KBM-7 (cell line): ENCODE measurements around the gene PRAMEF13.
"Not testable (repeated sequence)": the region's sequence is repeated elsewhere in the genome, so short reads cannot be mapped to it uniquely, and the experiment has no call there.

Experiments
- DNase-seq: peaks from one replicate; pipeline ENCODE4 v3.0.0-alpha.2; 2015
- in situ Hi-C: fragments of 300-500 bp; cut with MboI; formaldehyde crosslinking; loops from 2 replicates; pipeline ENCODE4 v1.14.3; 2020; ENCODE audit warnings: low sequenced_read_pairs, low pct_unique_long_range_greater_than_20kb, mixed read lengths

PRAMEF13 gene

GRCh38 chr1:13201309-13201708 lies at the start of gene PRAMEF13:
TSS of gene PRAMEF13 (minus strand) at chr1:13201409. CDS start at chr1:13199589, 1,820 bp downstream.
- in situ Hi-C loops, DNase-seq: not testable (repeated sequence)

GRCh38 chr1:13247122-13247521 lies 45.9 kb upstream of the PRAMEF13 start:
- in situ Hi-C loops, DNase-seq: not testable (repeated sequence)

DNA sequence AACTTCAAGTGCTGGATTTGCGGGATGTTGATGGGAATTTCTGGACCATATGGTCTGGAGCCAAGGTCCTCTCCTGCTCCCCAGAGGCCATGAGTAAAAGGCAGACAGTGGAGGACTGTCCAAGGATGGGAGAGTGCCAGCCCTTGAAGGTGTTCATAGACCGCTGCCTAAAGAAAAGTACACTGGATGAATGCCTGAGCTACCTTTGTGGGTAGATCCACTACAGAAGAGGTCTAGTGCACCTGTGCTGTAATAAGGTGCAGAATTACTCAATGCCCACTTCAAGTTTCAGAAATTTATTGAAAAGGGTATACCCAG lies 45.3 kb upstream of the PRAMEF13 start:
- DNase-seq, in situ Hi-C loops: not testable (repeated sequence)

DNA sequence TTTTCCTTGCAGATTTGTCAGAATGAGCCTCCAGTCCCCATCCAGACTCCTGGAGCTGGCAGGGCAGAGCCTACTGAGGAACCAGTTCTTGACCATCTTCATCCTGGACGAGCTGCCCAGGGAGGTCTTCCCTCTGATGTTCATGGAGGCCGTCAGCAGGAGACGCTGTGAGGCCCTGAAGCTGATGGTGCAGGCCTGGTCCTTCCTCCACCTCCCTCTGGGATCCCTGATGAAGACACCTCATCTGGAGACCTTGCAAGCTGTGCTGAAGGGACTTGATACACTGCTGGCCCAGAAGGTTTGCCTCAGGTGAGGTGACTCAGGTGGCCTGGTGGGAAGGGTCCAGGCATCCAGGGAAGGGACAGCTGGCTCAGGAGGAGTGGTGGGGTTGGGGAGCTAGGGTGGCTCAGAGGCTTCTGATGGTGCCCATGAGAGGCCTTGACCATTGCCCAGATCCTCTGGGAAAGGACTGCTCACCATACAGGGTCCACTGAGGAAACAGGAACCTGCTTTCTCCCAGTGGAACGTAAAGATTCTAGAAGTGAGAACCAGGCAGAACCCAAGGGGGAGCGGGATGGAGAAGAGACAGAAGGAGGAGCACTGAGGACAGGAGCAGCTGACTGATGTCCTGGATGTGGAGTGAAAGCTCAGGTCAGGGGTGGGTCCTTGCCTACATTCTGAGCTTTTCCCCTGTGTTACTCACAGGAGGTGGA lies 44.8 kb upstream of the PRAMEF13 start:
- DNase-seq, in situ Hi-C loops: not testable (repeated sequence)

GRCh38 chr1:13243536-13244263 lies 42.5 kb upstream of the PRAMEF13 start:
- in situ Hi-C loops, DNase-seq: not testable (repeated sequence)

- in situ Hi-C loops = not testable (repeated sequence)
These were observed 38.4 kb upstream of the PRAMEF13 start for GRCh38 chr1:13239633-13240032.

DNA sequence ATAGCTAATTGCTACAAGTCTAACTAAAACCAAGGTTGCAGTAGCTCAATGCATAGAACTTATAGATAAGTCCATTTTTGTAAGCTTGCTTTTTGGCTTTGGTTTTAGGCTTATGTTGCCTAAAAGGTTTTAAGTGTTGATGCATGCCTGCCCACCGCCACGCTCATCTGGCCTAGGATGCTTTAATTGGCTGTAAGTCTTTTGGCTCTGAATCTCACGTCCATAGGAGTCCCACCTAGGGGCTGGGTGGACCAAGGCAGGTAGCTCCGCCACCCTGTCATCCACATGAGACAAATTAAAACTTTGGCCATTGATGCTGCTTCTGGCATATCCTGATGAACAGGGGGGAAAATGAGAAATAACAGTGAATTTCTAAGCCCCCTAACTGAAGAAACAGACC lies 36.4 kb upstream of the PRAMEF13 start:
- in situ Hi-C loops, DNase-seq: not testable (repeated sequence)

More at GRCh38 chr1:13239633-13240032, 38.4 kb upstream of the PRAMEF13 start:
- DNase-seq = not testable (repeated sequence)

DNA sequence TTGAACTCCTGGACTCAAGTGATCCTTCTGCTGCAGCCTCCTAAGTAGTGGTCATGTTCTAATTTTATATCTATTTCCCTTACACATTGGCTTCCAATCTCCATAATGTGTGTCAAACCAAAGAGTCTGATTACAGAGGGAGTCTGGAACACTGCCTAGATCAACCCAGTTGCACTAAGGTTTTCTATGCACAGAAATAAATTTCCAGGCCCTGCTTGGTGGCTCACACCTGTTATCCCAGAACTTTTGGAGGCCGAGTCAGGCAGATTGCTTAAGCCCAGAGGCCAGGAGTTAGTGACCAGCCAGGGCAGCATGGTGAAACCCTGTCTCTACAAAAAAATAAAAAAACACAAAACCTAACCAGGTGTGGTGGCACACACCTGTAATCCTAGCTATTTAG lies 32.8 kb upstream of the PRAMEF13 start:
- DNase-seq, in situ Hi-C loops: not testable (repeated sequence)

GRCh38 chr1:13232056-13232455 lies 30.8 kb upstream of the PRAMEF13 start:
- DNase-seq, in situ Hi-C loops: not testable (repeated sequence)

- in situ Hi-C loops, DNase-seq: not testable (repeated sequence)
These were observed 30.0 kb upstream of the PRAMEF13 start for GRCh38 chr1:13231061-13231750.

- in situ Hi-C loops = not testable (repeated sequence)
These were observed 29.4 kb upstream of the PRAMEF13 start for GRCh38 chr1:13230601-13231000.

DNA sequence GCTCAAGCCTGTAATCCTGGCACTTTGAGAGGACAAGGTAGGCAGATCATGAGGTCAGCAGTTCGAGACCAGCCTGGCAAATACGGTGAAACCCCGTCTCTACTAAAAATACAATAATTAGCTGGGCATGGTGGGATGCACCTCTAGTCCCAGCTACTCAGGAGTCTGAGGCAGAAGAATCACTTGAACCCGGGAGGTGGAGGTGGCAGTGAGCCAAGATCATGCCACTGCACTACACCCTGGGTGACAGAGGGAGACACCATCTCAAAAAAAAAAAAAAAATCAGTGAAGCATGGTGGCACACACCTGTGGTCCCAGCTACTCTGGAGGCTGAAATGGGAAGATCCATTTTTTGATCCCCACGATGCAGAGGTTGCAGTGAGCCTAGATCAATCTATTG lies 28.9 kb upstream of the PRAMEF13 start:
- in situ Hi-C loops, DNase-seq: not testable (repeated sequence)

More at GRCh38 chr1:13230601-13231000, 29.4 kb upstream of the PRAMEF13 start:
- DNase-seq = not testable (repeated sequence)

GRCh38 chr1:13228343-13228781 lies 27.2 kb upstream of the PRAMEF13 start:
- peak; percentile 20 for DNase-seq

DNA sequence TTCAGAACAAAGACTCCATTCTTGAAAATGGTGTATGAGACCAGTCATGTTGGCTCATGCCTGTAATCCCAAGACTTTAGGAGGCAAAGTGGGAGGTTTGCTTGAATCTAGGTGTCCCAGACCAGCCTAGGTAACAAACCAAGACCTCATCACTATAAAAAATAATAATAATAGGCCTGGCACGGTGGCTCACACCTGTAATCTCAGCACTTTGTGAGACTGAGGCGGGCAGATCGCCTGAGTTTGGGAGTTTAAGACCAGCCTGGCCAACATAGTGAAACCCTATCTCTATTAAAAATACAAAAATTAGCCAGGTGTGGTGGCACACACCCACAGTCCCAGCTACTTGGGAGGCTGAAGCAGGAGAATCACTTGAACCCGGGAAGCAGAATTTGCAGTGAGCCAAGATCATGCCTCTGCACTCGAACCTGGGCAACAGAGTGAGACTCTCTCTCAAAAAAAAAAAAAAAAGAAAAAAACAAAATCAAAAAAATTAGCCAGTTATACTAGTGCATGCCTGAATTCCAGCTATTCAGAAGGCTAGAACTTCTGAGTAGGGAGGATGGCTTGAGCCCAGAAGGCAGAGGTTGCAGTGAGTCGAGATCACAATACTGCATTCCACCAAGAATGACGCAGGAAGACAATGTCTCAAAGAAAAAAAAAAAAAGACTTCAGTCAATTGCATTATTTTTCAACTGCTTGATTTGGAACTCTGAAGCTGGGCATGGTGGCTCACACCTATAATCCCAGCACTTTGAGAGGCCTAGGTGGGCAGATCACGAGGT lies 26.3 kb upstream of the PRAMEF13 start:
- in situ Hi-C loops, DNase-seq: not testable (repeated sequence)

More at GRCh38 chr1:13228343-13228781, 27.2 kb upstream of the PRAMEF13 start:
- in situ Hi-C loops = no loop called here

DNA sequence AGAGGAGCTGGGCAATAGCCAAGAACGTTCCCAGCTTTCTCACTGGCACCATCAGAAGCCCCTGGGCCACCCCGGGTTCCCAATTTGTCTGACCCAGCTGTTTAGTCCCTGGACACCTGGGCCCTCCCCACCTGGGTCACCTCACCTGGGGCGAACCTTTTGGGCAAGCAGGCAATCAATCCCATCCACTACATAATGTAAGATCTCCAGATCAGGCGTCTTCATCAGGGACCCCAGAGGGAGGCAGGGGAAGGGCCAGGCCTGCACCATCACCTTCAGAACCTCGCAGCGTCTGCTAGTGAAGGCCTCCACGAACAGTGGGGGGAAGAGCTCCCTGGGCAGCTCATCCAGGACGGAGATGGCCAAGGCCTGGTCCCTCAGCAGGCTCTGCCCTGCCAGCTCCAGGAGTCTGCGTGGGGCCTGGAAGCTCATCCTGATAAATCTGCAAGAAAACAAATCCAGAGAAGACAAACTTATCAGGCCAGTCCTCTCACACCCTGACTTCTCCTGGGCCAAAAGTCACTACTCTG lies 24.5 kb upstream of the PRAMEF13 start, which contains the start of gene PRAMEF18:
Gene PRAMEF18, minus strand, starts transcription at position 480 of the 530 bp plus-strand sequence. Its CDS starts 48 bp downstream, at position 432.
- not testable (repeated sequence) for DNase-seq

DNA sequence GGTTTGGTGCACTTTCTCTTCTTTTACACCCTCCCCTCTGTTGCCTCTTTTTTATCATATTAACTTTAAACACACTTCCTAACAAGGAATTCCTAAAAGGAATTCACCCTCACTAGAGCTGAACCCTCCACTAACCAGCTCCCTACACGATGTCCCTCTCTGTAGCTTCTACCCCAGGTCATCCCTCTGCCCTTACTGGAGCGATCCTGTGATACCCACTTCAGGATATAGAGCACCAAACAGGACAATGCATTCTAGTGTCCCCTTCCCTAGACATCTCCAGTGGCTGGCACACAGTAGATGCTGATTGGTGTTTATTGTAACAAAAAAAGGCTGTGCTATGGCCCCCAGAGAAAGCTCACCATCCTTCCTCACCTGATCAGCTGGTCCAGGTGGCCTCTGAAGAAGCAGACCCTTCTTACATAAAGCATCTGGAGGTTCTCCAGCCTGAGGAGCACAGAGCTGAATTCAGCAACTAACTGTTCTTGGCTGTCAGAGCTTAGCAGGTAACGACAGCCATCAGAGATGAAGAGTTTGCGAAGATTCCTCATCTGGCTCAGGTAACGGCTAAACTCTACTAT lies 23.4 kb upstream of the PRAMEF13 start:
- no peak for DNase-seq
- in situ Hi-C loops = no loop called here

More for the DNA sequence above, 24.5 kb upstream of the PRAMEF13 start, which contains the start of gene PRAMEF18:
- in situ Hi-C loops = not testable (repeated sequence)

GRCh38 chr1:13222788-13223187 lies 21.6 kb upstream of the PRAMEF13 start:
- in situ Hi-C loops, DNase-seq: not testable (repeated sequence)

- DNase-seq, in situ Hi-C loops: not testable (repeated sequence)
These were observed 18.0 kb upstream of the PRAMEF13 start for GRCh38 chr1:13219203-13219602.
